Liver (tissue), 9 donors: ENCODE results near the gene C1orf21. TPM values are rescaled to one million over a fixed set of nuclear protein-coding genes. Genes with fewer than 3 reads are reported as not detected.
A peak's percentile ranks its signal among the peaks of the same experiment; 100 is the strongest.

Source experiments
- DNase-seq: peaks from one replicate; pipeline ENCODE4 v3.0.0-alpha.2; 2017; ENCODE audit warnings: low spot score
- H3K27ac ChIP-seq, 2 donors: one replicate each; pipeline ENCODE4 v1.7.0; 2013; ENCODE audit warnings: inconsistent platforms in 2 of 2, low read length in 2 of 2, control low read depth in 1 of 2, low read depth in 1 of 2, mild to moderate bottlenecking in 1 of 2
- H3K27me3 ChIP-seq, 4 donors: one replicate each; pipeline versions ENCODE4 v1.6.1 to v1.7.0; 2013; ENCODE audit warnings: low read length in 3 of 4, inconsistent platforms in 1 of 4, mild to moderate bottlenecking in 1 of 4, moderate library complexity in 1 of 4; ENCODE audit not compliant: control insufficient read depth in 4 of 4, insufficient read depth in 4 of 4
- H3K36me3 ChIP-seq, 4 donors: one replicate each; pipeline versions ENCODE4 v1.6.1 to v1.7.0; 2013; ENCODE audit warnings: low read length in 3 of 4, mild to moderate bottlenecking in 3 of 4, low read depth in 1 of 4, moderate library complexity in 1 of 4; ENCODE audit not compliant: control insufficient read depth in 4 of 4, insufficient read depth in 3 of 4
- H3K4me1 ChIP-seq, 4 donors: one replicate each; pipeline versions ENCODE4 v1.6.1 to v1.7.0; 2013; ENCODE audit warnings: low read length in 3 of 4, mild to moderate bottlenecking in 3 of 4, moderate library complexity in 1 of 4; ENCODE audit not compliant: control insufficient read depth in 4 of 4, insufficient read depth in 4 of 4
- H3K4me3 ChIP-seq, 3 donors: one replicate each; pipeline versions ENCODE4 v1.6.1 to v1.7.0; 2013; ENCODE audit warnings: low read length in 3 of 3, control low read depth in 1 of 3, low read depth in 1 of 3, mild to moderate bottlenecking in 1 of 3
- H3K9ac ChIP-seq, 2 donors: one replicate each; pipeline ENCODE4 v1.7.0; 2013; ENCODE audit warnings: low read length in 2 of 2, mild to moderate bottlenecking in 2 of 2, moderate library complexity in 2 of 2, control low read depth in 1 of 2, low read depth in 1 of 2
- H3K9me3 ChIP-seq, 4 donors: one replicate each; pipeline versions ENCODE4 v1.6.1 to v1.7.0; 2013; ENCODE audit warnings: low read length in 3 of 4; ENCODE audit not compliant: control insufficient read depth in 4 of 4
- ATF3 ChIP-seq: IDR thresholded peaks from 2 replicates; pipeline ENCODE4 v1.6.1; 2016; ENCODE audit warnings: antibody characterized with exemption
- CTCF ChIP-seq: fragments of 150-350 bp; IDR thresholded peaks from 2 replicates; pipeline ENCODE4 v1.5.1; 2017; ENCODE audit warnings: improper control_type of control experiment, low read depth, low read length; ENCODE audit not compliant: missing input control
- EGR1 ChIP-seq, 2 donors: IDR thresholded peaks; 2 replicates each; pipeline ENCODE4 v1.6.1; 2016 to 2018; ENCODE audit warnings: antibody characterized with exemption in 2 of 2, low read depth in 2 of 2
- FOXA1 ChIP-seq: IDR thresholded peaks from 2 replicates; pipeline ENCODE4 v1.6.1; 2016; ENCODE audit warnings: antibody characterized with exemption
- FOXA2 ChIP-seq: IDR thresholded peaks from 2 replicates; pipeline ENCODE4 v1.6.1; 2016; ENCODE audit warnings: antibody characterized with exemption
- GABPA ChIP-seq, 2 donors: IDR thresholded peaks in 1 of 2; conservative IDR thresholded peaks in 1 of 2; 2 replicates each; pipeline ENCODE4 v1.6.1; 2016; ENCODE audit warnings: antibody characterized with exemption in 2 of 2, mild to moderate bottlenecking in 1 of 2, moderate library complexity in 1 of 2
- HNF4A ChIP-seq, 2 donors: conservative IDR thresholded peaks; 2 replicates each; pipeline ENCODE4 v1.6.1; 2016; ENCODE audit warnings: antibody characterized with exemption in 2 of 2, mild to moderate bottlenecking in 2 of 2
- HNF4G ChIP-seq: IDR thresholded peaks from 2 replicates; pipeline ENCODE4 v1.6.1; 2016; ENCODE audit warnings: antibody characterized with exemption
- JUND ChIP-seq, 2 donors: IDR thresholded peaks; 2 replicates each; pipeline ENCODE4 v1.6.1; 2016; ENCODE audit warnings: antibody characterized with exemption in 2 of 2
- MAX ChIP-seq: IDR thresholded peaks from 2 replicates; pipeline ENCODE4 v1.6.1; 2016; ENCODE audit warnings: antibody characterized with exemption
- NR2F2 ChIP-seq: IDR thresholded peaks from 2 replicates; pipeline ENCODE4 v1.6.1; 2016; ENCODE audit warnings: antibody characterized with exemption
- RAD21 ChIP-seq, 2 donors: IDR thresholded peaks; 2 replicates each; pipeline ENCODE4 v1.6.1; 2016; ENCODE audit warnings: antibody characterized with exemption in 2 of 2, mild to moderate bottlenecking in 2 of 2
- REST ChIP-seq: IDR thresholded peaks from 2 replicates; pipeline ENCODE4 v1.6.1; 2016; ENCODE audit warnings: antibody characterized with exemption, mild to moderate bottlenecking
- RXRA ChIP-seq, 2 donors: IDR thresholded peaks; 2 replicates each; pipeline ENCODE4 v1.6.1; 2017 to 2018; ENCODE audit warnings: antibody characterized with exemption in 2 of 2, mild to moderate bottlenecking in 1 of 2
- SP1 ChIP-seq: IDR thresholded peaks from 2 replicates; pipeline ENCODE4 v1.6.1; 2018; ENCODE audit warnings: antibody characterized with exemption, mild to moderate bottlenecking
- TAF1 ChIP-seq: conservative IDR thresholded peaks from 2 replicates; pipeline ENCODE4 v1.6.1; 2016; ENCODE audit warnings: antibody characterized with exemption, mild to moderate bottlenecking
- YY1 ChIP-seq: IDR thresholded peaks from 2 replicates; pipeline ENCODE4 v1.6.1; 2016; ENCODE audit warnings: antibody characterized with exemption, mild to moderate bottlenecking
- ZBTB33 ChIP-seq: IDR thresholded peaks from 2 replicates; pipeline ENCODE4 v1.6.1; 2016; ENCODE audit warnings: antibody characterized with exemption
- WGBS: extraction: QIAGEN DNeasy Blood & Tissue Kit; methylation state at CpG from one replicate; pipeline ENCODE4 v1.1.7; 2013; 5-methylcytosine and 5-hydroxymethylcytosine counted together
- polyA plus RNA-seq, 2 donors: library from polyadenylated mRNA; stranded (reverse) in 1 of 2; unstranded in 1 of 2; fragments of 200-250 nt in 1 of 2; fragments of >200 nt in 1 of 2; fragmentation: Nextera tagmentation in 1 of 2; extraction: Ambion mirVana in 1 of 2; gene quantifications; one replicate each; pipeline versions ENCODE4 v1.2.1 to v1.2.3, GENCODE V29; 2013 to 2015
- total RNA-seq, 2 donors: library from RNA; depleted of rRNA; stranded (reverse); fragments of >200 nt; gene quantifications; one replicate each; pipeline ENCODE4 v1.2.3, GENCODE V29; 2014
- donor health status: healthy.
- donor health status: healthy.
- donor health status: healthy.
- donor health status: healthy.
- donor health status: healthy.

The C1orf21 gene
- total and polyA plus RNA-seq, 4 donors: 2.3 to 21.3 (median 13.4) TPM

GRCh38 chr1:184527402-184527801 lies 140.6 kb downstream of the C1orf21 start:
- H3K9ac ChIP-seq: no peak overlapping the region
- H3K4me3 ChIP-seq: no peak overlapping the region
- no peaks in the 10 kb centered on the region for H3K36me3 ChIP-seq
- WGBS: 54% methylated on average over 4 of the region's 4 CpGs
- no peak for DNase-seq
- no peaks in the 10 kb centered on the region for H3K27me3 ChIP-seq
- TF ChIP-seq SP1 (peak; percentile 34), EGR1 (IDR thresholded peaks at IDR 0.05; ENCODE audit: low read depth in 2 of 2) (no peak), FOXA2 (no peak), CTCF (no peak), RAD21 (IDR thresholded peaks at IDR 0.05) (no peak), NR2F2 (no peak), JUND (IDR thresholded peaks at IDR 0.05) (no peak), HNF4G (no peak), MAX (no peak), RXRA (IDR thresholded peaks at IDR 0.05) (peak; percentile 42 to 50), YY1 (no peak), HNF4A (conservative IDR thresholded peaks at IDR 0.05) (peak; percentile 57 to 70), ATF3 (no peak), TAF1 (no peak), FOXA1 (no peak), GABPA (IDR thresholded peaks at IDR 0.05 in 1 of 2, conservative IDR thresholded peaks at IDR 0.05 in 1 of 2) (no peak), ZBTB33 (no peak)
- H3K9me3 ChIP-seq: no peaks in the 10 kb centered on the region
- no peaks in the 10 kb centered on the region for H3K4me1 ChIP-seq
- H3K27ac ChIP-seq: no peak overlapping the region

GRCh38 chr1:184530226-184530625 lies 143.4 kb downstream of the C1orf21 start:
- no peak for DNase-seq
- no peak overlapping the region for H3K4me3 ChIP-seq
- H3K9ac ChIP-seq: no peak overlapping the region
- H3K27me3 ChIP-seq: no peaks in the 10 kb centered on the region
- H3K27ac ChIP-seq: no peak overlapping the region
- H3K9me3 ChIP-seq: no peaks in the 10 kb centered on the region
- H3K4me1 ChIP-seq: no peaks in the 10 kb centered on the region
- 98% methylated on average over 2 of the region's 2 CpGs for WGBS
- H3K36me3 ChIP-seq: no peaks in the 10 kb centered on the region
- TF ChIP-seq REST (no peak), HNF4G (no peak), FOXA1 (no peak), CTCF (no peak), FOXA2 (no peak), ZBTB33 (no peak), GABPA (IDR thresholded peaks at IDR 0.05 in 1 of 2, conservative IDR thresholded peaks at IDR 0.05 in 1 of 2) (no peak), ATF3 (no peak), MAX (no peak), HNF4A (conservative IDR thresholded peaks at IDR 0.05) (no peak), SP1 (no peak), JUND (IDR thresholded peaks at IDR 0.05) (no peak), EGR1 (IDR thresholded peaks at IDR 0.05; ENCODE audit: low read depth in 2 of 2) (no peak), YY1 (no peak), TAF1 (no peak), NR2F2 (no peak), RXRA (IDR thresholded peaks at IDR 0.05) (no peak)
